GM18526 (cell line): ENCODE measurements around the gene GABBR2.

Source experiments
- POLR2A ChIP-seq: IDR thresholded peaks from 3 replicates; pipeline ENCODE4 v1.6.1; 2011; ENCODE audit not compliant: insufficient read length; ENCODE audit errors: extremely low read depth

GABBR2 gene

GRCh38 chr9:98341157-98342097 is 367.3 kb downstream of the GABBR2 start:
- no peak for TF ChIP-seq POLR2A

GRCh38 chr9:98339987-98340800 is 368.5 kb downstream of the GABBR2 start:
- TF ChIP-seq POLR2A, result no peak

- no peak for TF ChIP-seq POLR2A
These were observed 373.1 kb downstream of the GABBR2 start for GRCh38 chr9:98335661-98336060.

GRCh38 chr9:98334796-98335195 is 373.9 kb downstream of the GABBR2 start:
- TF ChIP-seq POLR2A, result no peak

GRCh38 chr9:98333703-98334582 is 374.8 kb downstream of the GABBR2 start:
- TF ChIP-seq POLR2A, result no peak

- TF ChIP-seq POLR2A, result no peak
These were observed 376.3 kb downstream of the GABBR2 start for GRCh38 chr9:98332405-98332831.

- no peak for TF ChIP-seq POLR2A
These were observed 377.0 kb downstream of the GABBR2 start for GRCh38 chr9:98331536-98332259.

GRCh38 chr9:98330831-98331230 is 377.9 kb downstream of the GABBR2 start:
- TF ChIP-seq POLR2A, result no peak

GRCh38 chr9:98329904-98330303 is 378.8 kb downstream of the GABBR2 start:
- no peak for TF ChIP-seq POLR2A

- TF ChIP-seq POLR2A, result no peak
These were observed 379.5 kb downstream of the GABBR2 start for GRCh38 chr9:98329281-98329680.

- no peak for TF ChIP-seq POLR2A
These were observed 380.0 kb downstream of the GABBR2 start for GRCh38 chr9:98328770-98329169.

- no peak for TF ChIP-seq POLR2A
These were observed 380.6 kb downstream of the GABBR2 start for GRCh38 chr9:98328141-98328540.

GRCh38 chr9:98327249-98327561 is 381.5 kb downstream of the GABBR2 start:
- no peak for TF ChIP-seq POLR2A

- TF ChIP-seq POLR2A, result no peak
These were observed 382.1 kb downstream of the GABBR2 start for GRCh38 chr9:98326459-98327248.

GRCh38 chr9:98324801-98325200 is 383.9 kb downstream of the GABBR2 start:
- TF ChIP-seq POLR2A, result no peak
